HAP-1 (cell line): ENCODE results near the gene ZNRF2.
"Not testable (repeated sequence)": the region's sequence is repeated elsewhere in the genome, so short reads cannot be mapped to it uniquely, and the experiment has no call there.

ENCODE experiments used
- DNase-seq, 2 experiments: peaks; one replicate each; pipeline ENCODE4 v3.0.0-alpha.2; 2016 to 2020; ENCODE audit warnings: low spot score in 2 of 2
- H3K27me3 ChIP-seq: fragments of 250-450 bp; sonication (Bioruptor Pico); 2 replicates; pipeline ENCODE4 v1.5.1; 2020; ENCODE audit warnings: low read depth, mild to moderate bottlenecking, moderate library complexity
- H3K36me3 ChIP-seq: fragments of 250-450 bp; sonication (Bioruptor Pico); replicated peaks from 2 replicates; pipeline ENCODE4 v1.5.1; 2020; ENCODE audit warnings: mild to moderate bottlenecking
- H3K4me1 ChIP-seq: fragments of 250-450 bp; sonication (Bioruptor Pico); 2 replicates; pipeline ENCODE4 v1.5.1; 2020; ENCODE audit warnings: mild to moderate bottlenecking
- H3K4me3 ChIP-seq: fragments of 250-450 bp; sonication (Bioruptor Pico); 2 replicates; pipeline ENCODE4 v1.5.1; 2020; ENCODE audit warnings: mild to moderate bottlenecking, moderate library complexity
- H3K9me3 ChIP-seq: fragments of 250-450 bp; sonication (Bioruptor Pico); 2 replicates; pipeline ENCODE4 v1.5.1; 2020; ENCODE audit warnings: mild to moderate bottlenecking, moderate library complexity
- in situ Hi-C: fragments of 300-500 bp; cut with MboI; formaldehyde crosslinking; loops from 3 replicates; pipeline ENCODE4 v1.14.3; 2020; ENCODE audit warnings: low sequenced_read_pairs, inconsistent platforms, mixed read lengths

ZNRF2 gene

GRCh38 chr7:30379741-30380140 is 95.3 kb downstream of the ZNRF2 start:
- Histone ChIP-seq H3K36me3 (no peaks in the 10 kb centered on the region), H3K9me3 (no peaks in the 10 kb centered on the region), H3K4me3 (no peak overlapping the region), H3K27me3 (no peaks in the 10 kb centered on the region), H3K4me1 (0 out of 2 replicates have a peak, but pooled peaks cover 4% of the 10 kb centered on the region)
- in situ Hi-C loops, result no loop called here
- DNase-seq, result no peak

- Histone ChIP-seq H3K9me3 (no peaks in the 10 kb centered on the region), H3K36me3 (no peaks in the 10 kb centered on the region)
- in situ Hi-C loops, result no loop called here
Measured at GRCh38 chr7:30380294-30380693, 95.9 kb downstream of the ZNRF2 start.

GRCh38 chr7:30380824-30381223 is 96.4 kb downstream of the ZNRF2 start:
- in situ Hi-C loops, H3K36me3 ChIP-seq, H3K27me3 ChIP-seq, H3K9me3 ChIP-seq, H3K4me3 ChIP-seq, H3K4me1 ChIP-seq, DNase-seq: not testable (repeated sequence)

More at GRCh38 chr7:30380294-30380693, 95.9 kb downstream of the ZNRF2 start:
- Histone ChIP-seq H3K4me1 (0 out of 2 replicates have a peak, but pooled peaks cover 4% of the 10 kb centered on the region), H3K27me3 (no peaks in the 10 kb centered on the region), H3K4me3 (no peak overlapping the region)
- DNase-seq, result no peak

- in situ Hi-C loops, result no loop called here
- no peaks in the 10 kb centered on the region for H3K36me3 ChIP-seq
- 0 out of 2 replicates have a peak, but pooled peaks cover 4% of the 10 kb centered on the region for H3K4me1 ChIP-seq
- H3K27me3 ChIP-seq, result no peaks in the 10 kb centered on the region
- no peak overlapping the region for H3K4me3 ChIP-seq
- H3K9me3 ChIP-seq, result no peaks in the 10 kb centered on the region
- no peak for DNase-seq
Measured at GRCh38 chr7:30382607-30383006, 98.2 kb downstream of the ZNRF2 start.

- H3K36me3 ChIP-seq, result 0 out of 2 replicates have a peak, but pooled peaks cover 3% of the 10 kb centered on the region
- peaks cover 12% of the 10 kb centered on the region for H3K4me1 ChIP-seq
- in situ Hi-C loops, result no loop called here
- DNase-seq, result no peak
- no peak overlapping the region for H3K4me3 ChIP-seq
- H3K9me3 ChIP-seq, result no peaks in the 10 kb centered on the region
- H3K27me3 ChIP-seq, result no peaks in the 10 kb centered on the region
Measured at GRCh38 chr7:30389791-30390190, 105.4 kb downstream of the ZNRF2 start.

- no peak overlapping the region for H3K4me3 ChIP-seq
- peaks cover 23% of the 10 kb centered on the region for H3K4me1 ChIP-seq
- in situ Hi-C loops, result no loop called here
- H3K9me3 ChIP-seq, result no peaks in the 10 kb centered on the region
- H3K27me3 ChIP-seq, result no peaks in the 10 kb centered on the region
- DNase-seq, result peak; percentile 15 to 91
- 0 out of 2 replicates have a peak, but pooled peaks cover 3% of the 10 kb centered on the region for H3K36me3 ChIP-seq
Measured at GRCh38 chr7:30390736-30391636, 106.6 kb downstream of the ZNRF2 start.

GRCh38 chr7:30391806-30392205 is 107.4 kb downstream of the ZNRF2 start:
- Histone ChIP-seq H3K36me3 (0 out of 2 replicates have a peak, but pooled peaks cover 3% of the 10 kb centered on the region), H3K4me1 (peaks cover 23% of the 10 kb centered on the region), H3K4me3 (no peak overlapping the region), H3K27me3 (no peaks in the 10 kb centered on the region), H3K9me3 (no peaks in the 10 kb centered on the region)
- in situ Hi-C loops, result no loop called here
- DNase-seq, result no peak

GRCh38 chr7:30395676-30396075 is 111.3 kb downstream of the ZNRF2 start:
- H3K36me3 ChIP-seq, result 0 out of 2 replicates have a peak, but pooled peaks cover 3% of the 10 kb centered on the region
- peaks cover 25% of the 10 kb centered on the region for H3K4me1 ChIP-seq
- no peaks in the 10 kb centered on the region for H3K27me3 ChIP-seq
- DNase-seq, result peak in 1 of 2 experiments; percentile 11
- H3K4me3 ChIP-seq, result no peak overlapping the region
- in situ Hi-C loops, result no loop called here
- H3K9me3 ChIP-seq, result no peaks in the 10 kb centered on the region

- in situ Hi-C loops, result no loop called here
- Histone ChIP-seq H3K4me1 (peaks cover 25% of the 10 kb centered on the region), H3K4me3 (no peak overlapping the region), H3K27me3 (no peaks in the 10 kb centered on the region), H3K36me3 (0 out of 2 replicates have a peak, but pooled peaks cover 3% of the 10 kb centered on the region), H3K9me3 (no peaks in the 10 kb centered on the region)
- DNase-seq, result no peak
Measured at GRCh38 chr7:30396389-30396788, 112.0 kb downstream of the ZNRF2 start.

GRCh38 chr7:30403477-30403876 is 119.1 kb downstream of the ZNRF2 start:
- H3K36me3 ChIP-seq, result no peaks in the 10 kb centered on the region
- H3K27me3 ChIP-seq, result no peaks in the 10 kb centered on the region
- peaks cover 10% of the 10 kb centered on the region for H3K4me1 ChIP-seq
- no peak overlapping the region for H3K4me3 ChIP-seq
- H3K9me3 ChIP-seq, result no peaks in the 10 kb centered on the region
- DNase-seq, result no peak
- in situ Hi-C loops, result loop anchor here (25.0 kb wide), 1 partner anchor 241 kb away; no protein-coding TSS in a partner anchor

- Histone ChIP-seq H3K9me3 (no peaks in the 10 kb centered on the region), H3K4me3 (no peak overlapping the region), H3K27me3 (no peaks in the 10 kb centered on the region), H3K36me3 (no peaks in the 10 kb centered on the region), H3K4me1 (peaks cover 10% of the 10 kb centered on the region)
- DNase-seq, result no peak
- in situ Hi-C loops, result loop anchor here (25.0 kb wide), 1 partner anchor 243 kb away; no protein-coding TSS in a partner anchor
Measured at GRCh38 chr7:30405179-30405578, 120.8 kb downstream of the ZNRF2 start.

GRCh38 chr7:30406664-30407425 is 122.4 kb downstream of the ZNRF2 start:
- H3K4me3 ChIP-seq, result no peak overlapping the region
- no peaks in the 10 kb centered on the region for H3K4me1 ChIP-seq
- in situ Hi-C loops, result loop anchor here (25.0 kb wide), 1 partner anchor 245 kb away; no protein-coding TSS in a partner anchor

GRCh38 chr7:30411173-30411572 is 126.8 kb downstream of the ZNRF2 start:
- Histone ChIP-seq H3K36me3 (no peaks in the 10 kb centered on the region), H3K9me3 (peaks cover 5% of the 10 kb centered on the region), H3K27me3 (no peaks in the 10 kb centered on the region), H3K4me3 (no peak overlapping the region), H3K4me1 (no peaks in the 10 kb centered on the region)
- in situ Hi-C loops, result loop anchor here (5.0 to 25.0 kb wide), 2 partner anchors 129 to 249 kb away; partner anchors contain the start of gene ZNRF2
- DNase-seq, result no peak

More at GRCh38 chr7:30406664-30407425, 122.4 kb downstream of the ZNRF2 start:
- Histone ChIP-seq H3K9me3 (no peaks in the 10 kb centered on the region), H3K36me3 (no peaks in the 10 kb centered on the region), H3K27me3 (no peaks in the 10 kb centered on the region)
- DNase-seq, result no peak
